NCI-H128 (cell line): ENCODE measurements around the gene HCFC1.

Source experiments
- DNase-seq: peaks from one replicate; lab custom pipeline; 2025; ENCODE audit not compliant: unreplicated experiment; lab: John Stamatoyannopoulos, UW

Gene HCFC1

GRCh38 chrX:153971450-153972367 is at the start of gene HCFC1:
TSS of gene HCFC1 (minus strand) at chrX:153971818. CDS start at chrX:153970840, 978 bp downstream.
- DNase-seq = peak; percentile 82

GRCh38 chrX:154021131-154021611 is 49.6 kb upstream of the HCFC1 start:
- no peak for DNase-seq

GRCh38 chrX:154020536-154021115 is 49.0 kb upstream of the HCFC1 start:
- DNase-seq = no peak

- peak; percentile 5 for DNase-seq
These were observed 48.3 kb upstream of the HCFC1 start, which contains the start of gene IRAK1 for GRCh38 chrX:154019633-154020528. TSS of gene IRAK1 (minus strand) at chrX:154019902. CDS start at chrX:154019812, 90 bp downstream.

GRCh38 chrX:154019061-154019621 is 47.5 kb upstream of the HCFC1 start:
- DNase-seq = no peak

- DNase-seq = no peak
These were observed 47.0 kb upstream of the HCFC1 start for GRCh38 chrX:154018518-154019060.

GRCh38 chrX:154017766-154018517 is 46.3 kb upstream of the HCFC1 start:
- DNase-seq = no peak

- DNase-seq = no peak
These were observed 44.9 kb upstream of the HCFC1 start for GRCh38 chrX:154016366-154017076.

GRCh38 chrX:154015581-154016264 is 44.1 kb upstream of the HCFC1 start:
- DNase-seq = no peak

- no peak for DNase-seq
These were observed 43.1 kb upstream of the HCFC1 start for GRCh38 chrX:154014429-154015380.

- DNase-seq = no peak
These were observed 42.2 kb upstream of the HCFC1 start for GRCh38 chrX:154013614-154014360.

GRCh38 chrX:154013001-154013421 is 41.4 kb upstream of the HCFC1 start:
- no peak for DNase-seq

GRCh38 chrX:154012336-154012991 is 40.8 kb upstream of the HCFC1 start:
- no peak for DNase-seq

- DNase-seq = no peak
These were observed 40.0 kb upstream of the HCFC1 start for GRCh38 chrX:154011376-154012335.
